PC-9 (cell line): ENCODE measurements around the gene FGF1. TPM values are rescaled to one million over a fixed set of nuclear protein-coding genes. Genes with fewer than 3 reads are reported as not detected.

Experiments
- BruUV-seq: library from RNA; stranded (reverse); fragments of 400-500 nt; replicated peaks from 2 replicates; lab custom pipeline; 2021; lab: Mats Ljungman, UMichigan
- CTCF ChIA-PET: fragments of 300-600 bp; sonication (Branson Sonifier 250); formaldehyde crosslinking; loops from one replicate; lab custom pipeline; 2022; ENCODE audit warnings: antibody characterized with exemption; lab: Charles Lee
- POLR2A ChIA-PET: fragments of 300-600 bp; sonication (Branson Sonifier 250); formaldehyde crosslinking; loops from one replicate; lab custom pipeline; 2022; ENCODE audit warnings: antibody characterized with exemption; ENCODE audit not compliant: unreplicated experiment; lab: Charles Lee
- DNase-seq, 2 experiments: peaks; one replicate each; pipeline versions ENCODE4 v3.0.0 to v3.0.0-alpha.2; 2015 to 2022; ENCODE audit warnings: mixed read lengths in 1 of 2
- H2AFZ ChIP-seq: fragments of 200-600 bp; sonication (generic); 2 replicates; pipeline ENCODE4 v1.8.1; 2017; ENCODE audit warnings: antibody characterized with exemption
- H3F3A ChIP-seq: fragments of 200-600 bp; sonication (generic); 2 replicates; pipeline ENCODE4 v1.8.1; 2017; ENCODE audit warnings: antibody characterized with exemption, mild to moderate bottlenecking, low read depth; ENCODE audit not compliant: insufficient read depth
- H3K27ac ChIP-seq: fragments of 200-600 bp; sonication (generic); 2 replicates; pipeline ENCODE4 v1.6.1; 2016; ENCODE audit warnings: mixed run types
- H3K27me3 ChIP-seq: fragments of 200-600 bp; sonication (generic); 2 replicates; pipeline ENCODE4 v1.6.1; 2016; ENCODE audit warnings: low read depth, mixed run types; ENCODE audit not compliant: insufficient read depth
- H3K36me3 ChIP-seq: fragments of 200-600 bp; sonication (generic); 2 replicates; pipeline ENCODE4 v1.6.1; 2016; ENCODE audit warnings: low read depth, mixed run types
- H3K4me1 ChIP-seq: fragments of 200-600 bp; sonication (generic); replicated peaks from 2 replicates; pipeline ENCODE4 v1.6.1; 2016; ENCODE audit warnings: mixed run types; ENCODE audit not compliant: insufficient read depth
- H3K4me2 ChIP-seq: fragments of 200-600 bp; sonication (generic); 2 replicates; pipeline ENCODE4 v1.6.1; 2017; ENCODE audit warnings: mixed run types
- H3K4me3 ChIP-seq: fragments of 200-600 bp; sonication (generic); 2 replicates; pipeline ENCODE4 v1.6.1; 2016; ENCODE audit warnings: mixed run types
- H3K79me2 ChIP-seq: fragments of 200-600 bp; sonication (generic); 2 replicates; pipeline ENCODE4 v1.6.1; 2017; ENCODE audit warnings: low read depth, mixed run types
- H3K9me2 ChIP-seq: fragments of 200-600 bp; sonication (generic); 2 replicates; pipeline ENCODE4 v1.8.1; 2017; ENCODE audit warnings: mild to moderate bottlenecking; ENCODE audit not compliant: insufficient read depth
- H3K9me3 ChIP-seq: fragments of 200-600 bp; sonication (generic); 2 replicates; pipeline ENCODE4 v1.8.1; 2016; ENCODE audit warnings: low read depth; ENCODE audit not compliant: insufficient read depth
- H4K20me1 ChIP-seq: fragments of 200-600 bp; sonication (generic); 2 replicates; pipeline ENCODE4 v1.8.1; 2017; ENCODE audit not compliant: insufficient read depth
- EZH2 ChIP-seq: fragments of 200-600 bp; sonication (generic); IDR thresholded peaks from 2 replicates; pipeline ENCODE4 v1.8.0; 2017; ENCODE audit warnings: antibody characterized with exemption, low read depth
- intact Hi-C: fragments of 100-400 bp; cut with micrococcal nuclease; formaldehyde crosslinking; loops from one replicate; pipeline ENCODE4 v1.10.0; 2022; ENCODE audit not compliant: unreplicated experiment
- total RNA-seq: library from RNA; stranded (reverse); gene quantifications from 2 replicates; pipeline ENCODE4 v1.2.3, GENCODE V29; 2021
- TF ChIP-seq, protein P1 (sequence below): fragments of 200-600 bp; sonication (generic); conservative IDR thresholded peaks from 2 replicates; pipeline ENCODE4 v1.6.1; 2017; ENCODE audit warnings: mixed run types, antibody characterized with exemption, mild to moderate bottlenecking, moderate library complexity

FGF1 gene
- total RNA-seq, 1 experiment from 2014 or later: 0.44 TPM

DNA sequence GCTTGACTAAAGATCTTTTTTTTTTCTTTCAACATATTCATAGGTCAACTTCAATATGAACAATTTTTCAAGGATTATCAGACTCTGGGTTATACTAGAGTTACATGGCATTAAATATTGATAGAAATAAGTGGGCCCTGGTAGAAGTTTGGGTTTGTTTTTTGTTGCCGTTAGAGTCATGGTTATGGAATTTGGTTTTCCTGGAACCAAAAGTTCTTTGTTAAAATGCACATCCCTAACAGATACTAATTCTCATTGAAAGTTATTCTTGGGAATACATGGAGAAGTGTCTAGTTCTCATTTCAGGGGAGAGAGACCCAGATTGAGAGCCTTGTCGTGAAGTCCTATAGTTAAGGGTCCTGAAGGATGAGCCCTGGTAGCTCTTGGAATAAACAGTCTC is 124.9 kb downstream of the FGF1 start:
- no peaks in the 10 kb centered on the region for H3K79me2 ChIP-seq
- no peaks in the 10 kb centered on the region for H3F3A ChIP-seq
- no TSS peak for BruUV-seq
- H3K4me3 ChIP-seq: no peak overlapping the region
- DNase-seq: no peak
- CTCF ChIA-PET: no interaction called here
- no peaks in the 10 kb centered on the region for H3K9me2 ChIP-seq
- POLR2A ChIA-PET: no interaction called here
- no peaks in the 10 kb centered on the region for H3K4me1 ChIP-seq
- no peaks in the 10 kb centered on the region for H3K9me3 ChIP-seq
- TF ChIP-seq, protein P1, sequence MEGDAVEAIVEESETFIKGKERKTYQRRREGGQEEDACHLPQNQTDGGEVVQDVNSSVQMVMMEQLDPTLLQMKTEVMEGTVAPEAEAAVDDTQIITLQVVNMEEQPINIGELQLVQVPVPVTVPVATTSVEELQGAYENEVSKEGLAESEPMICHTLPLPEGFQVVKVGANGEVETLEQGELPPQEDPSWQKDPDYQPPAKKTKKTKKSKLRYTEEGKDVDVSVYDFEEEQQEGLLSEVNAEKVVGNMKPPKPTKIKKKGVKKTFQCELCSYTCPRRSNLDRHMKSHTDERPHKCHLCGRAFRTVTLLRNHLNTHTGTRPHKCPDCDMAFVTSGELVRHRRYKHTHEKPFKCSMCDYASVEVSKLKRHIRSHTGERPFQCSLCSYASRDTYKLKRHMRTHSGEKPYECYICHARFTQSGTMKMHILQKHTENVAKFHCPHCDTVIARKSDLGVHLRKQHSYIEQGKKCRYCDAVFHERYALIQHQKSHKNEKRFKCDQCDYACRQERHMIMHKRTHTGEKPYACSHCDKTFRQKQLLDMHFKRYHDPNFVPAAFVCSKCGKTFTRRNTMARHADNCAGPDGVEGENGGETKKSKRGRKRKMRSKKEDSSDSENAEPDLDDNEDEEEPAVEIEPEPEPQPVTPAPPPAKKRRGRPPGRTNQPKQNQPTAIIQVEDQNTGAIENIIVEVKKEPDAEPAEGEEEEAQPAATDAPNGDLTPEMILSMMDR: no peak
- TF ChIP-seq EZH2: no peak
- no peaks in the 10 kb centered on the region for H4K20me1 ChIP-seq
- no peak overlapping the region for H2AFZ ChIP-seq
- no peak overlapping the region for H3K4me2 ChIP-seq
- no peak overlapping the region for H3K27ac ChIP-seq
- no peaks in the 10 kb centered on the region for H3K27me3 ChIP-seq
- no peaks in the 10 kb centered on the region for H3K36me3 ChIP-seq
- intact Hi-C loops: no loop called here

DNA sequence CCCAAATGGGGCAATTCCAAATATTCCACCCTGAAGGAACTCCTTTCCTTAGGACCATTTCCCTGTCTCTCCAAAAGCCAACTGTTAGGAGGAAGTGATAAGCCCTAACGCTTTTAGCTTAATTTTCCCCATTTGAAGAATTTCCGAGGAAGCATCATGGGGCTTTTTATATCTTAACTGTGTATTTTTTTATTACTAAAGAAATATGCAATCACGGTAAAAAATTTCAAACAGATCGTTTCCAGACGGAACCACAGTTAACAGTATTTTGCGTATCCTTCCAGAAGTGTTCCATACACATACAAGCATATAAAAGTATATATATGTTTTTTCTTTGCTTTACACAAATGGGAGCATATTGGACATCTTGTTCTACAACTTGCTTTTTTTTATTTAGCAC is 133.8 kb downstream of the FGF1 start:
- H3K79me2 ChIP-seq: no peaks in the 10 kb centered on the region
- no peak for TF ChIP-seq EZH2
- TF ChIP-seq, protein P1: no peak
- H3K4me2 ChIP-seq: no peak overlapping the region
- BruUV-seq: no TSS peak
- no peaks in the 10 kb centered on the region for H3K36me3 ChIP-seq
- H2AFZ ChIP-seq: no peak overlapping the region
- no peaks in the 10 kb centered on the region; the same call in 1 of the 2 replicates for H3F3A ChIP-seq
- DNase-seq: no peak
- H3K4me1 ChIP-seq: peaks cover 37% of the 10 kb centered on the region
- no peak overlapping the region for H3K4me3 ChIP-seq
- no peaks in the 10 kb centered on the region for H3K27me3 ChIP-seq
- H3K27ac ChIP-seq: no peak overlapping the region
- POLR2A ChIA-PET: no interaction called here
- no peaks in the 10 kb centered on the region for H4K20me1 ChIP-seq
- CTCF ChIA-PET: interaction anchor here (0.7 to 1.0 kb wide), 2 partner anchors 13 to 193 kb away, joined by 3 to 4 read pairs; no protein-coding TSS in a partner anchor
- intact Hi-C loops: loop anchor here (10.0 kb wide), 1 partner anchor 867 kb away; the partner anchor contains the start of gene ARAP3
- H3K9me3 ChIP-seq: no peaks in the 10 kb centered on the region
- H3K9me2 ChIP-seq: no peaks in the 10 kb centered on the region

GRCh38 chr5:142551338-142552067 is 134.4 kb downstream of the FGF1 start:
- ChIA-PET POLR2A (no interaction called here), CTCF (interaction anchor here (0.5 to 1.0 kb wide), 3 partner anchors 12 to 386 kb away, joined by 3 to 4 read pairs (median 3); no protein-coding TSS in a partner anchor)
- Histone ChIP-seq H2AFZ (no peak overlapping the region), H3K79me2 (no peaks in the 10 kb centered on the region), H3K9me3 (no peaks in the 10 kb centered on the region), H3K27me3 (no peaks in the 10 kb centered on the region), H3K4me2 (no peak overlapping the region), H3K9me2 (no peaks in the 10 kb centered on the region), H4K20me1 (no peaks in the 10 kb centered on the region), H3K27ac (no peak overlapping the region), H3F3A (no peaks in the 10 kb centered on the region; the same call in 1 of the 2 replicates), H3K36me3 (no peaks in the 10 kb centered on the region), H3K4me3 (no peak overlapping the region), H3K4me1 (peaks cover 38% of the 10 kb centered on the region)
- no peak for DNase-seq
- no TSS peak for BruUV-seq
- intact Hi-C loops: loop anchor here (10.0 kb wide), 1 partner anchor 867 kb away; the partner anchor contains the start of gene ARAP3
- no peak for TF ChIP-seq EZH2
- TF ChIP-seq, protein P1: no peak
